ENCODE data around the gene KRT6A.

Gene KRT6A

GRCh38 chr12:52524241-52524897, 31.3 kb upstream of the KRT6A start:
- Histone ChIP-seq H3K27me3 (ENCODE audit: control insufficient read depth, insufficient read depth, low read length) (no peaks in the 10 kb centered on the region), H3K9me3 (ENCODE audit: control insufficient read depth, insufficient read depth, low read length) (no peaks in the 10 kb centered on the region), H3K9ac (ENCODE audit: low read depth, low read length) (no peak overlapping the region), H3K4me1 (ENCODE audit: control insufficient read depth, insufficient read depth, low read length) (no peaks in the 10 kb centered on the region), H3K36me3 (ENCODE audit: control insufficient read depth, insufficient read depth, low read length) (no peaks in the 10 kb centered on the region), H3K4me3 (ENCODE audit: low read depth, low read length) (no peak overlapping the region), H3K27ac (ENCODE audit: low read depth, low read length) (no peak overlapping the region)

DNA sequence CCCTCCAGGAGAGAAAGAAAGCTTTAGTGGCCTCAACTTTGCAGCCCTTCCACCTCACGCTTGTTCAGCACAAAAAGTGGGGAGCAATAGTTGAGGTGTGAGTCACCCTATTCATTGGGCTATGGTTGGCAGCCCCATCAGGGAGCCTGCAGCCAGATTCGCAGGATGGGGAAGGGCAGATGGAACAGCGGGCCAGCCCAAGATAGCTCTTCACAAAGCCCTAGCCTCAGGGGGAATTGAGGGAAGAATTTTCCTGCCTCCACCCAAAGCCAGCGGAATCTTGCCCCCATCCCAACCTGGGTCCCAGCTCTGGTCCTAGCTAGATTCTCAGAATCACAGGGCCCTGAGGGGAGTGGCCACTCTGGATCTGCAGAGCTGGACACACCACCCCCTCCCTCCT, 30.8 kb upstream of the KRT6A start:
- Histone ChIP-seq H3K36me3 (ENCODE audit: control insufficient read depth, insufficient read depth, low read length) (no peaks in the 10 kb centered on the region), H3K9me3 (ENCODE audit: control insufficient read depth, insufficient read depth, low read length) (no peaks in the 10 kb centered on the region), H3K4me1 (ENCODE audit: control insufficient read depth, insufficient read depth, low read length) (no peaks in the 10 kb centered on the region), H3K27ac (ENCODE audit: low read depth, low read length) (no peak overlapping the region), H3K9ac (ENCODE audit: low read depth, low read length) (no peak overlapping the region), H3K4me3 (ENCODE audit: low read depth, low read length) (no peak overlapping the region), H3K27me3 (ENCODE audit: control insufficient read depth, insufficient read depth, low read length) (no peaks in the 10 kb centered on the region)

DNA sequence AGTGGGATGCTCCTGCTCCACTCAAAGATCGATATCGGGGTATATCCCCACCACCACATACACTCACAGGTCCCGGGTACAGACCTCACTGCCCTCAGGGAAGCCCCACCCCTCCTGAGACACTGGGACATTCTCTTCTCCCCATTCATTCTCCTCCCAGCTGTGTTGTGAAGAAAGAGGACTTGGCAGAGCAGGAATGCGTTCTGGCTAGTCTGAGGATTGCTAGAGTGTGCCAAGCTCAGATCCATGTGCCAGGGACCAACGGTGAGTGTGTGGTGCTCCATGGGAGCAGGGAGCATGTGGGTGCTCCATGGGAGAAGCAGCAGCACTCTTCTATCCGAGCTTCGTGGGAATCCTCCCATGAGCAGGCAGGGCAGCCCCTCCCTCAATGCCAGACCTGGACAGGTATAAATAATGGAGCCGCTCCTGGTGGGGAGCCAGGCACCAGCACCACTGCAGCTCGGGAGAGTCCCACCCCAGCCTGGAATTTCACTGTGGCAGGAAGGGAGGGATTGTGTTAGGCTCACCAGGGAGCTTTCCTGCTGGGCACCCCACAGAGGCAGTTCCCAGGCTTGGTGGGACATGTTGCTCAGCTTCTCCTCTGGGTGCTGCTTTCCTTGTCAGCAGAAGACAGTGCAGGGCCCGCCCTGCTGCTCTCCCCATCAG, 29.4 kb upstream of the KRT6A start:
- no peaks in the 10 kb centered on the region for H3K9me3 ChIP-seq (ENCODE audit: control insufficient read depth, insufficient read depth, low read length)
- H3K36me3 ChIP-seq (ENCODE audit: control insufficient read depth, insufficient read depth, low read length) = no peaks in the 10 kb centered on the region
- H3K4me3 ChIP-seq (ENCODE audit: low read depth, low read length) = no peak overlapping the region
- no peaks in the 10 kb centered on the region for H3K4me1 ChIP-seq (ENCODE audit: control insufficient read depth, insufficient read depth, low read length)
- H3K27me3 ChIP-seq (ENCODE audit: control insufficient read depth, insufficient read depth, low read length) = no peaks in the 10 kb centered on the region
- no peak overlapping the region for H3K9ac ChIP-seq (ENCODE audit: low read depth, low read length)
- H3K27ac ChIP-seq (ENCODE audit: low read depth, low read length) = no peak overlapping the region

DNA sequence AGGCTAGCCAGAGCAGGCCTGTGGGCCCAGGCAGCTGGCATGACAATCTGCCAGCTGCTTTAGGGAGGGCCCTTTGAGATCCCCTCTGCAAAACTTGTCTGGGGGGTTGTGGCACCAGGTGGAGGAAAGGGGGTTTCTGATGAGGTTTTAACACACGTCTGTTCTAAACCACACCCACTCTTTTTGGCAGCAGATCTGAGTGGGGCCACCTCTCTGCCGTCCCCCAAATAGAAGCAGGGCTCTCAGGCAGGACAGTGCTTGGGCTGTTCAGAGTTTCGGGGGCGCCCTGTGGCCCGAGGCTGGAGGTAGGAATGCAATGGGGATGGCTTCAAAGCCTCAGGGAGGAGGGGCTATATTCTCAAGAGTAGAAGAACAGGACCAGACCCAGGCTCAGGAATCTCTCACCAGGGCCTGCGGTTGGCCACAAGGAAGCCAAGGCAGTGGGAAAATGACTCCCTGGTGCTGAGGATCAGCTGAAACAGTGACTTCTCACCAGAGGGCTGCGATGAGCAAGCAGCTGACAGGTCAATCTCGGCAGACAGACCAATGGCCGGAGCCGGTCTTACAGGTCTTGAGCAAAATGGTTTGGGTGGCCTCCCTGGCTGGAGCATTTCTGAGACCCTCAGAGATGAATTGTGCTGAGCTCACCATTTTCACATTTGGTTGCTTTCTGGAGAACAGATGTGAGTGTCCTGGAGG, 28.7 kb upstream of the KRT6A start:
- H3K4me3 ChIP-seq (ENCODE audit: low read depth, low read length) = no peak overlapping the region
- no peaks in the 10 kb centered on the region for H3K9me3 ChIP-seq (ENCODE audit: control insufficient read depth, insufficient read depth, low read length)
- no peaks in the 10 kb centered on the region for H3K27me3 ChIP-seq (ENCODE audit: control insufficient read depth, insufficient read depth, low read length)
- H3K27ac ChIP-seq (ENCODE audit: low read depth, low read length) = no peak overlapping the region
- H3K4me1 ChIP-seq (ENCODE audit: control insufficient read depth, insufficient read depth, low read length) = no peaks in the 10 kb centered on the region
- H3K9ac ChIP-seq (ENCODE audit: low read depth, low read length) = no peak overlapping the region
- no peaks in the 10 kb centered on the region for H3K36me3 ChIP-seq (ENCODE audit: control insufficient read depth, insufficient read depth, low read length)

DNA sequence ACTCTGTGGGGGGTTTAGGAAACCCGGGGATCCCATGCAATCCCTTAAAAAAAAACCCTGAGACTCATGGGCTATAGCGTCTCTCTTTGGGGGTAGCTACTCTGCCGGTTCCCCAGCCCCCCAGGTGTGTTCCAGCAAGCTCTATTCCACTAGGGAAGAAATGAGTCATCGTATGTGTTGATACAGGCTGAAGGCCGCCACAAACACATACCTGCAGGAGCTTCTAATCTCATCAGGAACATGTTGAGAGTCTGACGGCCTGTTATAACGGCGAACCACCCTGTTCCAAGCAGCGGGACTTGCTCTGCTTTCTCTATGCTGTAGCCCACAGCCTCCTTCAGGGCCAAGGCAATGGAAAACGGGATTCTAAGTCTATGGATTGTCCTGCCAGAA, 28.1 kb upstream of the KRT6A start:
- Histone ChIP-seq H3K9ac (ENCODE audit: low read depth, low read length) (no peak overlapping the region), H3K9me3 (ENCODE audit: control insufficient read depth, insufficient read depth, low read length) (no peaks in the 10 kb centered on the region), H3K4me1 (ENCODE audit: control insufficient read depth, insufficient read depth, low read length) (no peaks in the 10 kb centered on the region), H3K36me3 (ENCODE audit: control insufficient read depth, insufficient read depth, low read length) (no peaks in the 10 kb centered on the region), H3K27me3 (ENCODE audit: control insufficient read depth, insufficient read depth, low read length) (no peaks in the 10 kb centered on the region), H3K27ac (ENCODE audit: low read depth, low read length) (no peak overlapping the region), H3K4me3 (ENCODE audit: low read depth, low read length) (no peak overlapping the region)

- Histone ChIP-seq H3K4me1 (ENCODE audit: control insufficient read depth, insufficient read depth, low read length) (no peaks in the 10 kb centered on the region), H3K4me3 (ENCODE audit: low read depth, low read length) (no peak within 1 kb of the TSS), H3K9me3 (ENCODE audit: control insufficient read depth, insufficient read depth, low read length) (no peaks in the 10 kb centered on the region), H3K27ac (ENCODE audit: low read depth, low read length) (no peak within 1 kb of the TSS), H3K9ac (ENCODE audit: low read depth, low read length) (no peak within 1 kb of the TSS), H3K27me3 (ENCODE audit: control insufficient read depth, insufficient read depth, low read length) (no peaks in the 10 kb centered on the region), H3K36me3 (ENCODE audit: control insufficient read depth, insufficient read depth, low read length) (no peaks in the 10 kb centered on the region)
Measured at GRCh38 chr12:52519826-52520662, 27.0 kb upstream of the KRT6A start, which contains the start of gene KRT5. TSS of gene KRT5 (minus strand) at chr12:52520394. CDS start at chr12:52520296, 98 bp downstream.

GRCh38 chr12:52519387-52519703, 26.3 kb upstream of the KRT6A start:
- Histone ChIP-seq H3K9ac (ENCODE audit: low read depth, low read length) (no peak overlapping the region), H3K27me3 (ENCODE audit: control insufficient read depth, insufficient read depth, low read length) (no peaks in the 10 kb centered on the region), H3K36me3 (ENCODE audit: control insufficient read depth, insufficient read depth, low read length) (no peaks in the 10 kb centered on the region)

DNA sequence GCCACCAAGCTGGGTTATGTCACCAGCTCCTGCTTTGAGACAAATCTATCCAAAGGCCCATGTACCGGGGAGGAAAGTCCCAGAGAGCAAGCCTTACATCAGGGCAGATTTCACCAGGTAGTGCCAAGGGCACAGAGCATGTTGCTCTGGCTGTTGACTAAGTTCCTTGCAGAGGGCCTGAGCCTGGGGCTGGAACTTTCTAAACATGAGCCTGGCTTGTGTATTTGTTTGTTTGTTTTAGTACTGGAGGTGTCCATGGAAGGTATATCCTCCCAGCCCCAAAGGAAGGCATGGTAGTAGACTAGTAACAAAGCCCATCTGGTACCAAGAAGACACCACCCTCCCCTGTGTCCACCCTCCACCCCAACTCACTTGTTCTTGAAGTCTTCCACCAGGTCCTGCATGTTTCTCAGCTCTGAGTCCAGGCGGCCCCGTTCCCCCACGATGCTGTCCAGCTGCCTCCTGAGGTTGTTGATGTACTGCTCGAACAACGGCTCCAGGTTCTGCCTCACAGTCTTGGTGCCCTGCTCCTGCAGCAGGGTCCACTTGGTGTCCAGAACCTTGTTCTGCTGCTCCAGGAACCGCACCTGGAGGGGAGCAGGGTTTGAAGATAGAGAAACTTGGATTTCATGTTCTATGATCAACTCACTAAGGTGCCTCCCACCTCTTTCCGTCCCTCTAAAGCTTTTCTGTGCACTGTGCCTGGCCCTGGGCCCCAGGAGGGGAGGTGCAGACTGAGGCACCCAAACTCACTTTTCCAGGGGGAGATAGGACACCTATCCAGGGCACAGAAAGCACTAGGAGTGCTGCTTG, 25.7 kb upstream of the KRT6A start:
- H3K4me3 ChIP-seq (ENCODE audit: low read depth, low read length) = no peak overlapping the region
- no peaks in the 10 kb centered on the region for H3K4me1 ChIP-seq (ENCODE audit: control insufficient read depth, insufficient read depth, low read length)
- no peaks in the 10 kb centered on the region for H3K9me3 ChIP-seq (ENCODE audit: control insufficient read depth, insufficient read depth, low read length)
- no peaks in the 10 kb centered on the region for H3K27me3 ChIP-seq (ENCODE audit: control insufficient read depth, insufficient read depth, low read length)
- no peaks in the 10 kb centered on the region for H3K36me3 ChIP-seq (ENCODE audit: control insufficient read depth, insufficient read depth, low read length)
- no peak overlapping the region for H3K27ac ChIP-seq (ENCODE audit: low read depth, low read length)
- H3K9ac ChIP-seq (ENCODE audit: low read depth, low read length) = no peak overlapping the region

More at GRCh38 chr12:52519387-52519703, 26.3 kb upstream of the KRT6A start:
- no peaks in the 10 kb centered on the region for H3K4me1 ChIP-seq (ENCODE audit: control insufficient read depth, insufficient read depth, low read length)
- no peak overlapping the region for H3K4me3 ChIP-seq (ENCODE audit: low read depth, low read length)
- H3K27ac ChIP-seq (ENCODE audit: low read depth, low read length) = no peak overlapping the region
- H3K9me3 ChIP-seq (ENCODE audit: control insufficient read depth, insufficient read depth, low read length) = no peaks in the 10 kb centered on the region

DNA sequence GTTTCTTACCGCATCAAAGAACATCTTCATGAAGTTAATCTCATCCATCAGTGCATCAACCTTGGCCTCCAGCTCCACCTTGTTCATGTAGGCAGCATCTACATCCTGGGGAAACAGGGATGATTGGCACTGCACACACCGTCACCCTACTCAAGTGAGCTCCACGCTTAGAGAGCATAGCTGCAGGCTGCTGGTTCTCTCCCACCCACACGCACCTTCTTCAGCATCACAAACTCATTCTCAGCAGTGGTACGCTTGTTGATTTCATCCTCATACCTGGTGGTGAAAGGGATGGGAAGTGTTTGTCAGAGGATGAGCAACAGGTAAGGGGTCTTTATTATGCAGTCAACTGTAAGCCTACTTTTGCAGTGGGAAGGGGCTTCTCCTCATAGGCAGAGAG, 24.8 kb upstream of the KRT6A start:
- no peak overlapping the region for H3K27ac ChIP-seq (ENCODE audit: low read depth, low read length)
- no peak overlapping the region for H3K9ac ChIP-seq (ENCODE audit: low read depth, low read length)
- H3K4me3 ChIP-seq (ENCODE audit: low read depth, low read length) = no peak overlapping the region
- H3K9me3 ChIP-seq (ENCODE audit: control insufficient read depth, insufficient read depth, low read length) = no peaks in the 10 kb centered on the region
- no peaks in the 10 kb centered on the region for H3K27me3 ChIP-seq (ENCODE audit: control insufficient read depth, insufficient read depth, low read length)
- H3K4me1 ChIP-seq (ENCODE audit: control insufficient read depth, insufficient read depth, low read length) = no peaks in the 10 kb centered on the region
- no peaks in the 10 kb centered on the region for H3K36me3 ChIP-seq (ENCODE audit: control insufficient read depth, insufficient read depth, low read length)

- Histone ChIP-seq H3K9me3 (ENCODE audit: control insufficient read depth, insufficient read depth, low read length) (no peaks in the 10 kb centered on the region), H3K36me3 (ENCODE audit: control insufficient read depth, insufficient read depth, low read length) (no peaks in the 10 kb centered on the region), H3K4me1 (ENCODE audit: control insufficient read depth, insufficient read depth, low read length) (no peaks in the 10 kb centered on the region), H3K27ac (ENCODE audit: low read depth, low read length) (no peak overlapping the region), H3K4me3 (ENCODE audit: low read depth, low read length) (no peak overlapping the region), H3K27me3 (ENCODE audit: control insufficient read depth, insufficient read depth, low read length) (no peaks in the 10 kb centered on the region), H3K9ac (ENCODE audit: low read depth, low read length) (no peak overlapping the region)
Measured at GRCh38 chr12:52517005-52517835, 24.2 kb upstream of the KRT6A start.
